NCI-H1092 treated with DMSO at 0.1 percent for 48 hours (cell line): ENCODE results near the gene DMXL2.
A peak's percentile ranks its signal among the peaks of the same experiment; 100 is the strongest.

Experiments used
- DNase-seq: peaks from one replicate; lab custom pipeline; 2025; lab: John Stamatoyannopoulos, UW

Gene DMXL2

DNA sequence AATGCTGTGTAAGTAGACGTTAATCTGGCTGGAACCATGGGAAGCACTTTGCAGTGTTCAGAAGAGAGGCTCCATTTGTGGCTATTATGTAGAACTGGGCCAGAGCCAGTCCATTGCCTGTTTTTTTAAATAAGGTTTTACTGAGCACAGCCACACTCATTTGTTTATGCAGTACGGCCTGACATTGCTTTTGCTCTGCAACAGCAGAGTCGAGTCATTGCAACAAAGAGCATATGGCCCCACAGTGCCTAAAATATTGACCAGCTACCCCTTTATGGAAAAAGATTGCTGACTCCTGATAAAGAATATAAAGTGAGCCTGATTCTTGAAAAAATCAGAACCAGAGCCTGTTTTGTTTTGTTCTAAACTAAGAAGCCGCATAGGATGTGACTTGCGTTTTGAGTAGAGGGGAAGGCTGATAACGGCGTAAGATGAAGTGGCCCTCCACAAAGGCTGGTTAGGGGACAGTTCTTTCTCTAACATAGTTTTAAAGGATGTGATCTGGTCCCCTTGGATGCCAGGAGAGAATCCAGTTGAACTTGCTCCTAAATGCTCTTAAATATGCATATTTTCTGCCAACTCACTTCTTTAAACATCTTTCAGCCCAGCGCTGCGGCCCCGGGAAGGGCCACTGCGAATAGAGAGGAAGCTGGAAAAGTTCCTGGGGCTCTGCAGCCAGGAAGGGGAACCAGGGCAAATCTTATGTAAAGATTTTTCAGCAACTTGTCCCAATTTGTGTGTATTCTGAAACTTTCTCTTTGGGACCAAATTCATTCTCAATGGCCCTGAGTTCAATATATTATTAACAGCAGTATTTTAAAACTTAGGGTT is 216.7 kb downstream of the DMXL2 start:
- DNase-seq = no peak

GRCh38 chr15:51403946-51404695 is 218.4 kb downstream of the DMXL2 start:
- DNase-seq = no peak

DNA sequence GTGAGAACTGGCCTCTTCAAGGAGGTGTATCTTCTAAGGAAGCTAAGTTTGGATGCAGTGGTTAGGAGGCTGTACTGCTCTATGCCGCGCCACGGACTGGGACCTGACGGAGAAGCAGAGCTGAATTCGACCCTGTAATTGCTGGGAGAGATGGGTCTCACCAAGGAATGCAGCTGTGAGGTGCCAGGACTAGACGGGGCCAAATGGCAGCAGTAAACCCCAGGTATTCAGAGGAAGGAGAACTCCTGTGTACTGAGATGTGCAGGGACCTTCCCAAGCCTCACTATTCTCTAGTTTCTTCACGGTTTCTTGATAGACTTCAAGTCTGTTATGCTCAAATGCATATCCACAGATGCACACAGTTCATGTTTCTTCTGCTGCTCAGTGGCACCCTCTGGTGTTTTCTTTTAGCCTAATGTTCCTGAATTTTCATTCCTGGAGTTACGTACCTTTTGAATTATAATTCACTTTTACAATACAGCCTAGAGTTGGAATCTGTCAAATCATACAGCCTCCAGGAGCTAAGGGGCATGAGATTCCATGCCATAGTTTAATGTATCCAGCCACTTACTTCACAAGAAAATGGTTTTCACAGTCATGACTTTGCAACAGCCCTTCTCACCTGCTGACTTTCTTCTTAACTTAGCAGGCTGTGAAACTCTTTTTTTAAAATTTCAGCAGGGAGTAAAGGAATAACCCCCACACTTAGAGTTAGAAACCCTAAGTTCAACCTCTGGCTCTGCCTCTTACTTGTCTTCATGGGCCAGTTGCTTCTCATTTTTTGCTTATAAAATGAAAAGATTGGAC is 219.3 kb downstream of the DMXL2 start:
- DNase-seq = no peak

DNA sequence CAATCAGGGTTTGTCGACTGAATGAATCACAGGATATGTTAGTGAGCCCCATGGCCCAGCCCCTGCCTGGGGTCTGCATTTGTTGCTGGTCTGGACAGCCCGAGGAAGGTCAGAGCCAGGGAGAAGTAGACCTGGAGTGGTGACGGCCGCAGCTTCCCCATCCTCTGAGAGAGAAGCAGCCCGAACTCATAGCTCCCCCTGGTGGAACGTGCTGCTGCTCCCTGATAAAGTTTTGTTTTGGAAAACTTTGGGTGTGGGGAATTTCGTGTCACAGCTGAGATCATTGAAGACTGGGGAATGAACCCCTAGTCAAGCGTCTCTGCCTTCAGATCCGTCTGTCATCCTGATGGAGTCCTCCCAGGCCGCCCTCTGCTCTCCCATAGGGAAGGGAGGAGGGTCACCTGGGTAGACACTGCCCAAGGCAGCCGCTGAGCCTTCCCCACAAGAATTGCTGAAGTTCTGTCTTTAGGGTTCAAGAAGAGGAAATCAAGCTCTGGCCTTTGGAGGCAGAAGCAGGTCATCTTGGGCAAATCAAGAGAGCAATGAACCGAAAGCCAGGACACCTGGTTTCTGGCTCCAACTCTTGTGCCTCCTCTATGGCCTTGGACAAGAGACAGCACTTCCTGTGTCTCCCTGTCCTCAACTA is 220.6 kb downstream of the DMXL2 start:
- peak; percentile 6 for DNase-seq

DNA sequence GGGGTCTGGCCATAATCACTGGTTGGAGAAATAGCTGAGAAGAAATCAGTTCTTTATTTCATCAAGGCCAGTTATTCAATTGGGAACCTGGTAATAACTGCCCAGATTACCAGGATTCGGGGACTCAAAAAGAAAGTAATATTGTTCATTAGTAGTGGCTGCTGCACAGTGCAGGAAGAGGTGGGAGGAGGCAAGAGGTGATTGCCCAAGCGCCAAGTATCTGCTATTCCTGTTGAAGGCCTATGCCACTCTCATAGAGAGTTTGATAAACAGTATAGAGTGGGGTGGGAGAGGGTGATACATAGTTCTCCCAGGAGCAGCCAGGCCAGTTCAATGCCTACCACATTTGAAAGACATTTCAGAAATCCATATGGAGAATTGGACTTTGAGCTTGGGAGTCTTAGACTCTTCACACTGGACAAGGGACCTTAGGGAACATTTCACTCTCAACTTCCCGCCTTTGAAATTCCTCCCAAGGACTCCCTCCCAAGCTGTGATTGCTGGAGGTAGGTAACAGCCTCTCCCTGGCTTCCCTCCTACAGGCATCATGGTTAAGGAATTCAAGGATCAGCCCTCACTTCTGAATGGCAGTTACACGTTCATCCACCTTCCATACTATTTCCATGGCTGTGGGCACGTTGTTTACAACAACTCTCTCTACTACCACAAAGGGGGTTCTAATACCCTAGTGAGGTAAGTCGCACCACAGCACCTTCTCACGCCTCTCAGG is 221.4 kb downstream of the DMXL2 start:
- DNase-seq = no peak

DNA sequence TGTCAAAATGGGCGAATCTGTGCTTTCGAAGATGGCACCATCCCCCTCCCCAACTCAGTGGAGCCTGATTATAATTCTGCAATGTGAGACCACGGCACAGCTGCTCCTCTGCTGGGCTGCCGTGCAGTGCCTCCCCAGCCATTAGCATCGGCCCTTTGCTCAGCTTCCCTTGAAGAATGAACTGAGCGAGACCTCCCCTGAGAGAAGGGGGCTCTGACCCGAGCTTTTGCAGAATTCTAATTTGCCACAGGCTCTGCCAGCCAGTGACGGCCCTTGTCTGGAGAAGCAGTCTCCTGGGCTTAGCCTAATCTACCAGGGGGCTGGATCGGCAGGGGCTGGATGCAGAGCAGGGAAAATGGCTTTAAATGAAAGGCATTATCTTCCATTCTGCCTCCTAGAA is 223.9 kb downstream of the DMXL2 start:
- DNase-seq = no peak
